ENCODE measurements around the gene CCDC88C. TPM values are rescaled to one million over a fixed set of nuclear protein-coding genes. Genes with fewer than 3 reads are reported as not detected.
"Not testable (repeated sequence)": the region's sequence is repeated elsewhere in the genome, so short reads cannot be mapped to it uniquely, and the experiment has no call there.

CCDC88C gene
- total and polyA plus RNA-seq, 9 donors, result 7.4 to 13.1 (median 12.1) TPM

DNA sequence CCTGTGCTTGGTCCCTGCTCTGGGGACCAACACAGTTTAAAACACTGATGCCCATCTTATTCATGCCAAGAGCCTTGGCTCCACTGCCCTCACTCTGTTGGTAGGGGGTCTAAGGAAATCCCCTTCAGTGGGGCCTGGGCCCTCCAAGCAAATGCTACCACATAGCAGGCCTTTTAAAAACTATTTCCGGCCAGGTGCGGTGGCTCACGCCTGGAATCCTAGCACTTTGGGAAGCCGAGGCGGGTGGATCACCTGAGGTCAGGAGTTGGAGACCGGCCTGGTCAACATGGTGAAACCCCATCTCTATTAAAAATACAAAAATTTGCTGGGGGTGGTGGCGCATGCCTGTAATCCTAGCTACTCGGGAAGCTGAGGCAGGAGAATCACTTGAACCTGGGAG lies 172.0 kb downstream of the CCDC88C start:
- H3K4me1 ChIP-seq (ENCODE audit: control insufficient read depth, insufficient read depth, low read length); H3K27me3 ChIP-seq (ENCODE audit: control insufficient read depth, insufficient read depth, low read length); H3K4me3 ChIP-seq (ENCODE audit: low read length); H3K36me3 ChIP-seq (ENCODE audit: control insufficient read depth, insufficient read depth, low read length); H3K9me3 ChIP-seq (replicated peaks; ENCODE audit: control insufficient read depth, low read depth, low read length); DNase-seq; H3K27ac ChIP-seq (ENCODE audit: low read length): not testable (repeated sequence)
- WGBS (ENCODE audit: insufficient coverage), result 97% methylated on average over 2 of the region's 8 CpGs

DNA sequence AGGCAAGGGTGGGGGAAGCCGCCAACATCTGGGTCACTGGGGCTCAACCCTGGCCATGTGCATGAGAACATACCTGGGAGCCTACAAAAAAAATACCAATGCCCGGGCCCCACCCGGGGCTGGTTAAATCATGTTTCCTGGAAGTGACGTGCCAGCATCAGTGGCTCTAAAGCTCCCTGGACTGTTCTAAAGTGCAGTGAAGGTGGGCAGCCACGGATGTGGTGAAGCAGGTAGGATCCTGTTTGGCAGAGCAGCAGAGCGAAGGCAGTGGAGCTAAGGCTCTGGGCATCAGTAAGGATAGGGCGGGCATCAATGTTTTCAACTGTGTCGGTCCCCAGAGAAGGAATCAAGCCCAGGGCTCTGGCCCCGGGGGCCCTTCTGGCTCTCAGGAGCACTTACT lies 172.6 kb downstream of the CCDC88C start:
- H3K27ac ChIP-seq (ENCODE audit: low read length), result no peak overlapping the region
- DNase-seq, result no peak
- H3K4me3 ChIP-seq (ENCODE audit: low read length), result no peak overlapping the region
- 78% methylated on average over 6 of the region's 9 CpGs for WGBS (ENCODE audit: insufficient coverage)
- peaks cover 3% of the 10 kb centered on the region for H3K27me3 ChIP-seq (ENCODE audit: control insufficient read depth, insufficient read depth, low read length)
- H3K4me1 ChIP-seq (ENCODE audit: control insufficient read depth, insufficient read depth, low read length), result peaks cover 6% of the 10 kb centered on the region
- no peaks in the 10 kb centered on the region for H3K36me3 ChIP-seq (ENCODE audit: control insufficient read depth, insufficient read depth, low read length)
- no peaks in the 10 kb centered on the region for H3K9me3 ChIP-seq (replicated peaks; ENCODE audit: control insufficient read depth, low read depth, low read length)

DNA sequence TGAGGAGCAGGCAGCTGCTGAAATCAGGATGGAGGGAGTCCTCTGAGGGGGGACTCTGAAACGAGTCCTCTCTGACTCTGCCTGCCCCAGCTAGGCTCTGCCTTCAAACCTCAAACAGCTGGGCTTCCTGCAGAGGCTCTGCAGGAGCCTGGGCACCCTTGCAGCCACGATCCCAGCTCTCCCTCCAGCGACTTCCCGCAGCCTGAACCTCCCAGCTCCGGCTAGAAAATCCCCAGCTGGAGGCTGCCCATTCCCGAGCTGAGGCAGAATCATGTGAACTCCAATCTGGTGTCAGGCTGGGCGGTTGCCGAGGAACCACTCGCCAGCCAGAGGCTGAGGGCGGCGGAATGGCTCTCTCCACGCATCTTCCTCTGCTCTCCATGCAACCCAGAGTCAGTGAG lies 173.1 kb downstream of the CCDC88C start, which contains the start of gene GPR68:
TSS of gene GPR68 (minus strand) at position 204 of the 401 bp plus-strand sequence. CDS start 9,654 bp downstream, outside the sequence.
- peaks cover 3% of the 10 kb centered on the region for H3K27me3 ChIP-seq (ENCODE audit: control insufficient read depth, insufficient read depth, low read length)
- peaks cover 6% of the 10 kb centered on the region for H3K4me1 ChIP-seq (ENCODE audit: control insufficient read depth, insufficient read depth, low read length)
- peaks cover under 1% of the 10 kb centered on the region for H3K9me3 ChIP-seq (replicated peaks; ENCODE audit: control insufficient read depth, low read depth, low read length)
- DNase-seq, result peak; percentile 43
- no peaks in the 10 kb centered on the region for H3K36me3 ChIP-seq (ENCODE audit: control insufficient read depth, insufficient read depth, low read length)
- no peak within 1 kb of the TSS for H3K27ac ChIP-seq (ENCODE audit: low read length)
- whole genome bisulfite sequencing (ENCODE audit: insufficient coverage), result 10% methylated on average over 8 of the region's 12 CpGs
- no peak within 1 kb of the TSS for H3K4me3 ChIP-seq (ENCODE audit: low read length)

DNA sequence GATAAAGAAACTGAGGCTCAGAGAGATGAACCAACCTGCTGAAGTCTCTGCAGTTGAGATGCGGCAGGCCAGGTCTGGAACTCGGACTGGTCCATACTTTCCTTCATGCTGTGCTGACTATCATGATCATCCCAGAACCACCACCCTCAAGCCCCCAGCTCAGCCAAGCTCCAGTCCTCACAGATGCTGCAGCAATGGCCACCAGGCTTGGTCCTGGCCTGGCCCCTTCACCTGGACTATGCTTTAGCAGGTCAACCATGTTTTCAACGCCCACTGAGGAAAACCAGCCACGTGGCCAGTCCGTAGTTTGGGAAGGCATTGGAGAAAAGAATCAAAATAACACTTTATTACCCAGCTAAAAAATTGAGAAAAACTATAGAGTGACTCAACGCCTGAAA lies 174.5 kb downstream of the CCDC88C start:
- WGBS (ENCODE audit: insufficient coverage), result 100% methylated on average over 2 of the region's 6 CpGs
- no peak for DNase-seq
- Histone ChIP-seq H3K27me3 (ENCODE audit: control insufficient read depth, insufficient read depth, low read length) (peaks cover 3% of the 10 kb centered on the region), H3K9me3 (replicated peaks; ENCODE audit: control insufficient read depth, low read depth, low read length) (peaks cover 2% of the 10 kb centered on the region), H3K4me3 (ENCODE audit: low read length) (no peak overlapping the region), H3K4me1 (ENCODE audit: control insufficient read depth, insufficient read depth, low read length) (peaks cover 6% of the 10 kb centered on the region), H3K36me3 (ENCODE audit: control insufficient read depth, insufficient read depth, low read length) (no peaks in the 10 kb centered on the region), H3K27ac (ENCODE audit: low read length) (no peak overlapping the region)

DNA sequence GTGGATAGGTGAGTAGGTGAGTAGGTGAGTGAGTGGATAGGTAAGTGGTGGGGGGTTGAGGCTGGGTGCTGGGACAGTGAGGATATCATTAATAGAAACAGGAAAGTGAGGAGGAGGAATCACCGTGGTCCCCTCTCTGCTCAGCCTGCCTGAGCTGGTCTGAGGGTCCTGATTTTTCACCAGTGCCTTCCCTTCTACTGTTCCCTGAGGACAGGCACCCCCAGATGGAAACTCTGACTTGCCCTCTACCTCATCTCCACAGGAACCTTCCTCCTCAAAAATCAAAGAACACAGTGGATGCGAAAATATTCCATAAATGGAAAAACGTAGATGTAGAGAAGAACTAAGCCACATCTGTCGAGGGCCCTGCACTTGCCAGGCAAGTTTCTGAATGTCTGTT lies 175.0 kb downstream of the CCDC88C start:
- DNase-seq, result no peak
- H3K27me3 ChIP-seq (ENCODE audit: control insufficient read depth, insufficient read depth, low read length), result peaks cover 3% of the 10 kb centered on the region
- no peak overlapping the region for H3K4me3 ChIP-seq (ENCODE audit: low read length)
- WGBS (ENCODE audit: insufficient coverage), result no CpG with 5 or more reads among the region's 4 CpGs
- no peaks in the 10 kb centered on the region for H3K36me3 ChIP-seq (ENCODE audit: control insufficient read depth, insufficient read depth, low read length)
- no peak overlapping the region for H3K27ac ChIP-seq (ENCODE audit: low read length)
- peaks cover 2% of the 10 kb centered on the region for H3K9me3 ChIP-seq (replicated peaks; ENCODE audit: control insufficient read depth, low read depth, low read length)
- peaks cover 6% of the 10 kb centered on the region for H3K4me1 ChIP-seq (ENCODE audit: control insufficient read depth, insufficient read depth, low read length)

DNA sequence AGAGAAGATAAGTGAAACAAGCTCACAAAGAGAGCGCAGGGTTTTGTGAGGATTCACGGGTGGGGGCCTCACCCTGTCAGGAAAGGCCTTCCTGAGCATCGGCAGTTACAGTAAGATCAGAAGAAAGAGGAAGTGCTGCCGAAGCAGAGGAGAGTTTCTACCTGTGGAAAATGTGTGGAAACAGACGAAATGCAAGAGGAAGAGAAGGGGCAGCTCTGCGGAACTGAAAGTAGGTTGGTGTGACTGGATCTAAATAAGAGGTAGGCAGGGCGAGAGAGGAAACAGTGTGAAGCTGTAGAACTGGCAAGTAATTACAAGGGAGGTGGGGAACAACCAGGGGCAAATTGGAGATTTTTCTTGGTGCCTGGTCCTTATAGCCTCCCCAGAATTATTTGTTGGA lies 175.8 kb downstream of the CCDC88C start:
- Histone ChIP-seq H3K27ac (ENCODE audit: low read length) (no peak overlapping the region), H3K36me3 (ENCODE audit: control insufficient read depth, insufficient read depth, low read length) (no peaks in the 10 kb centered on the region)
- DNase-seq, result peak; percentile 71

DNA sequence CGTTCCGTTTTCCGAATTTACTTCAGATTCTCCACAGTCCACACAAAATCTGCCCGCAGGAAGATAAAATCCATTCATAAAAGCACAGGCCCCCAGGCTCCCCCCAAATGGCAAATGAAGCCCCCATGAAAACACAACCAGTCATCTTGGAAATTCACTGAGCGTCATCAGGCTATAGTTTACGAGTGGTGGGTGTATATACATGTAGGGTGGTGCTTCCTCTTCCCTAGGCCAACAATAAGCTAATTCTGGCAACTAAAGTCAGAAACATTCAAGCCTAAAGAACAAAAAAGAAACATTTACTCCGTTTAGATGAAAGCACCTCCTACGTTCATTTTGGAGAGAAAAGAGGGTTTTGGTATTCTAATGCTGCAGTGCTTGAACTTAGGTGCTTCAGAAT lies 179.0 kb downstream of the CCDC88C start:
- no CpG with 5 or more reads among the region's 8 CpGs for WGBS (ENCODE audit: insufficient coverage)
- H3K4me1 ChIP-seq (ENCODE audit: control insufficient read depth, insufficient read depth, low read length), result peaks cover 2% of the 10 kb centered on the region
- no peaks in the 10 kb centered on the region for H3K36me3 ChIP-seq (ENCODE audit: control insufficient read depth, insufficient read depth, low read length)
- H3K27ac ChIP-seq (ENCODE audit: low read length), result no peak overlapping the region
- DNase-seq, result no peak
- no peak overlapping the region for H3K4me3 ChIP-seq (ENCODE audit: low read length)
- peaks cover 2% of the 10 kb centered on the region for H3K9me3 ChIP-seq (replicated peaks; ENCODE audit: control insufficient read depth, low read depth, low read length)
- peaks cover 2% of the 10 kb centered on the region for H3K27me3 ChIP-seq (ENCODE audit: control insufficient read depth, insufficient read depth, low read length)

More for the DNA sequence above, 175.8 kb downstream of the CCDC88C start:
- Histone ChIP-seq H3K9me3 (replicated peaks; ENCODE audit: control insufficient read depth, low read depth, low read length) (peaks cover 2% of the 10 kb centered on the region), H3K27me3 (ENCODE audit: control insufficient read depth, insufficient read depth, low read length) (peaks cover 3% of the 10 kb centered on the region), H3K4me3 (ENCODE audit: low read length) (no peak overlapping the region), H3K4me1 (ENCODE audit: control insufficient read depth, insufficient read depth, low read length) (peaks cover 6% of the 10 kb centered on the region)
- 69% methylated on average over 7 of the region's 7 CpGs for WGBS (ENCODE audit: insufficient coverage)

DNA sequence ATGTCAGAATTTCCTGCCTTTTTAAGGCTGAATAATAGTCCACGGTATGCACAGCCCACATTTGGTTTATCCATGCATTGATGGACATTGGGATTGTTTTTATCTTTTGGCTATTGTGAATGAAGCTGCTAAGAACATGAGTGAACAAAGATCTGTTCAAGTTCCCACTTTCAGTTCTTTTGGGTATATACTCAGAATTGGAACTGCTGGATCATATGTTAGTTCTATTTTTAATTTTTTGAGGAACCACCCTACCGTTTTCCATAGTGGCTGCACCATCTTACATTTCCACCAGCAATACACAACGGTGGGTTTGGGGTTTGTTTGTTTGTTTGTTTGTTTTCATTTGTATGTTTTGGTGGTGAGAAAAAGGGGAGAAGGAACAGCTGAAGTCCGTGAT lies 179.5 kb downstream of the CCDC88C start:
- H3K4me1 ChIP-seq (ENCODE audit: control insufficient read depth, insufficient read depth, low read length), result no peaks in the 10 kb centered on the region
- H3K4me3 ChIP-seq (ENCODE audit: low read length), result no peak overlapping the region
- no peaks in the 10 kb centered on the region for H3K36me3 ChIP-seq (ENCODE audit: control insufficient read depth, insufficient read depth, low read length)
- no peaks in the 10 kb centered on the region for H3K27me3 ChIP-seq (ENCODE audit: control insufficient read depth, insufficient read depth, low read length)
- no peak overlapping the region for H3K27ac ChIP-seq (ENCODE audit: low read length)
- H3K9me3 ChIP-seq (replicated peaks; ENCODE audit: control insufficient read depth, low read depth, low read length), result peaks cover 2% of the 10 kb centered on the region
- WGBS (ENCODE audit: insufficient coverage), result no CpG with 5 or more reads among the region's 4 CpGs
- DNase-seq, result no peak

DNA sequence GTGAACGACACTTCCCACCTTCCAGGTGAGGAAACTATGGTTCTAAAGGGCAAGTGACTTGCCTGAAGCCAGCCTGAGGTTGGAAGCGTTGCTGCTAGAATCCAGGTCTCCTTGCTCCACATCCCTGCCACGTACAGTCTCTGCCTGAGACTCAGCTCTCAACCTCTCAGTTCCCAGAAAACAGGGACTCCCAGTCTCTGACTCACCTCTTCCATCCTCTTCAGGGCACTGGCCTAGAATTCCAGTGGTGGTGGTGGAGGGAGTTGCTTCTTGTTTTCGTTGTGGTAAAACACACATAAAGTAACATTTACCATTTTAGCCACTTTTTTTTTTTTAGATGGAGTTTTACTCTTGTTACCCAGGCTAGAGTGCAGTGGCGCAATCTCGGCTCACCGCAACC lies 180.4 kb downstream of the CCDC88C start:
- H3K9me3 ChIP-seq (replicated peaks; ENCODE audit: control insufficient read depth, low read depth, low read length), result peaks cover 2% of the 10 kb centered on the region
- DNase-seq, result no peak
- H3K4me1 ChIP-seq (ENCODE audit: control insufficient read depth, insufficient read depth, low read length), result no peaks in the 10 kb centered on the region
- H3K4me3 ChIP-seq (ENCODE audit: low read length), result no peak overlapping the region
- 95% methylated on average over 4 of the region's 7 CpGs for WGBS (ENCODE audit: insufficient coverage)
- H3K36me3 ChIP-seq (ENCODE audit: control insufficient read depth, insufficient read depth, low read length), result no peaks in the 10 kb centered on the region
- no peaks in the 10 kb centered on the region for H3K27me3 ChIP-seq (ENCODE audit: control insufficient read depth, insufficient read depth, low read length)
- no peak overlapping the region for H3K27ac ChIP-seq (ENCODE audit: low read length)

DNA sequence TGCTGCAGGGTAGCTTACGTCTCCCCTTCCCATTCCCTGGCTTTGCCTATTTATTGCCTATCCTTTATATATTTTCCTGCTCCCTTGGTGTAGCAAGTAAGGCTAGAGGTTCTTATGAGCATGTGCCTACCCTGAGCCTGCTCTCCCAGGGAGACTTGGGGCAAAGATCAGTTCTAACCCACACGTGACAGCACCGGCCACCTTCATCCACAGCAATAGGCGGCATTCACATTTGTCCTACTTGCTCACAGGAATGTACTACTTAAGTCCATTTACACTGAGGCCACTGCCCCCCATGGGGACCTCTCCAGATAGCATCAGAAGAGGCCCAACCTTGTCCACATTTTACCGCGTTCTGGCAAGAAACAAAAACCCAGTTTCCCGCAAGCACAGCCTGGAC lies 181.8 kb downstream of the CCDC88C start:
- Histone ChIP-seq H3K36me3 (ENCODE audit: control insufficient read depth, insufficient read depth, low read length) (no peaks in the 10 kb centered on the region), H3K4me3 (ENCODE audit: low read length) (no peak overlapping the region), H3K27ac (ENCODE audit: low read length) (no peak overlapping the region), H3K27me3 (ENCODE audit: control insufficient read depth, insufficient read depth, low read length) (no peaks in the 10 kb centered on the region), H3K9me3 (replicated peaks; ENCODE audit: control insufficient read depth, low read depth, low read length) (peaks cover 6% of the 10 kb centered on the region), H3K4me1 (ENCODE audit: control insufficient read depth, insufficient read depth, low read length) (no peaks in the 10 kb centered on the region)
- DNase-seq, result no peak
- 96% methylated on average over 6 of the region's 7 CpGs for WGBS (ENCODE audit: insufficient coverage)

DNA sequence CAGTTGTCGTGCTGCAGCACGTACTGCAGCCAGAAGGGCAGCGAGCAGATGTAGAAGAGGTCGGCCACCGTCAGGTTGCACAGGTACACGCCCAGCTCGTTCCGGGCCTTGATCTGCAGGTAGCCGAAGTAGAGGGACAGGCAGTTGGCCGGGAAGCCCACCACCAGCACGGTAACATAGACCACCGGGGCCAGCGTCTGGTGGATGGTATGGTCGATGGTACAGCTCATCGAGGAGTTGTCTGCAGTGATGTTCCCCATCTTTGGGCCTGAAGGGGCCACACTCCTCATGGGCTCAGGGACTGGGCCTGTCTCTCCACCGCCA lies 182.9 kb downstream of the CCDC88C start:
- 95% methylated on average over 15 of the region's 16 CpGs for WGBS (ENCODE audit: insufficient coverage)
- peaks cover 11% of the 10 kb centered on the region for H3K9me3 ChIP-seq (replicated peaks; ENCODE audit: control insufficient read depth, low read depth, low read length)
- peaks cover 4% of the 10 kb centered on the region for H3K36me3 ChIP-seq (ENCODE audit: control insufficient read depth, insufficient read depth, low read length)
- no peak for DNase-seq
- H3K4me1 ChIP-seq (ENCODE audit: control insufficient read depth, insufficient read depth, low read length), result no peaks in the 10 kb centered on the region
- H3K4me3 ChIP-seq (ENCODE audit: low read length), result no peak overlapping the region
- no peak overlapping the region for H3K27ac ChIP-seq (ENCODE audit: low read length)
- no peaks in the 10 kb centered on the region for H3K27me3 ChIP-seq (ENCODE audit: control insufficient read depth, insufficient read depth, low read length)

All from muscle of leg (tissue), 11 donors.